Measurements from ENCODE around the gene KCTD4. TPM values are rescaled to one million over a fixed set of nuclear protein-coding genes. Genes with fewer than 3 reads are reported as not detected.

KCTD4 gene
- total RNA-seq, 1 donor from 2014 or later: not detected

GRCh38 chr13:45222516-45222915, 21.7 kb upstream of the KCTD4 start:
- Histone ChIP-seq H3K4me1 (no peaks in the 10 kb centered on the region), H3K9me3 (no peaks in the 10 kb centered on the region), H3K27me3 (no peaks in the 10 kb centered on the region), H3K36me3 (no peaks in the 10 kb centered on the region), H3K27ac (no peak overlapping the region), H3K4me3 (no peak overlapping the region)
- intact Hi-C loops (cut with DNase I): no loop called here
- no peak for TF ChIP-seq CTCF (IDR thresholded peaks at IDR 0.05)
- no peak for DNase-seq (ENCODE audit: low spot score in 2 of 2)

GRCh38 chr13:45220403-45220802, 19.6 kb upstream of the KCTD4 start:
- no peak overlapping the region for H3K4me3 ChIP-seq

GRCh38 chr13:45219938-45220375, 19.1 kb upstream of the KCTD4 start:
- intact Hi-C loops (cut with DNase I): no loop called here

More at GRCh38 chr13:45220403-45220802, 19.6 kb upstream of the KCTD4 start:
- H3K27me3 ChIP-seq: no peaks in the 10 kb centered on the region
- H3K4me1 ChIP-seq: no peaks in the 10 kb centered on the region
- TF ChIP-seq CTCF (IDR thresholded peaks at IDR 0.05): no peak
- intact Hi-C loops (cut with DNase I): no loop called here
- no peaks in the 10 kb centered on the region for H3K9me3 ChIP-seq
- no peaks in the 10 kb centered on the region for H3K36me3 ChIP-seq
- H3K27ac ChIP-seq: no peak overlapping the region
- DNase-seq (ENCODE audit: low spot score in 2 of 2): no peak

DNA sequence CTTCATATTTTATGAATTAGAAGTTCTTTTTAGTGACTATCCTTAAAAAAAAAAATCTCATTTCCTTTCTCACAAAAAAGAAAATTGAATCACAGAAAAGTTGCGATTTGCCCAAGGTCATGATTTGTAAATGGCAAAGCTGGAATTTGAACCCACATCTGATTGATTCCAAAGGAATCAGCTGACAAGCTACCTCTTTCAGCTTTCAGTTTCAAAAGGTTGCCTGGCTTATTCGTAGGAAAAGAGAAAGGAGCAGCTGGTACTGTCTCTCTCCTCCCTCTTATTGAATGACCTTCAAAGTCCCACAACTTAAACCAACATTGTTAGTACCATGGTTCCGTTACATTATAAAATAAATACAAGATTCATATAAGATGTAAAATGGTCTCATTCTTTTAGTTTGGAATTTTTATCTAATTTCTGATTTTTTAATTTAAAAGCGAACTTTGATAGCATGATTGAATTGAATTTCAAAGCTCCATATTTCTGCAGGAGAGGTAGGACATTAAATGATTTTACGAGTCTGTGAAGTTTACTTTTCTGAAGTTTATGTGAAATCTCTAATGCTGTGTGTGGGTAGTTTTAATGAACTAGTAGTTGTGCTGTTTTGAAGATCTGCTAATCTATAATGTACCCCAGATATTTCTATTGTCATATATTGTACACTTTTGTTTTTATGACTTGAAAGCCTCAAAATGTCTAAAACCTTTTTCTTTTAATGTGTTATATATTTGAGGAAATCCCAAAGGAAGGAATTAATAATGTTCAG, 18.5 kb upstream of the KCTD4 start:
- TF ChIP-seq CTCF (IDR thresholded peaks at IDR 0.05): no peak
- H3K36me3 ChIP-seq: no peaks in the 10 kb centered on the region
- H3K27ac ChIP-seq: no peak overlapping the region
- H3K4me3 ChIP-seq: no peak overlapping the region
- intact Hi-C loops (cut with DNase I): no loop called here
- no peaks in the 10 kb centered on the region for H3K9me3 ChIP-seq
- no peak for DNase-seq (ENCODE audit: low spot score in 2 of 2)
- H3K4me1 ChIP-seq: no peaks in the 10 kb centered on the region
- H3K27me3 ChIP-seq: no peaks in the 10 kb centered on the region

More at GRCh38 chr13:45219938-45220375, 19.1 kb upstream of the KCTD4 start:
- no peak overlapping the region for H3K27ac ChIP-seq
- no peaks in the 10 kb centered on the region for H3K4me1 ChIP-seq
- H3K27me3 ChIP-seq: no peaks in the 10 kb centered on the region
- H3K4me3 ChIP-seq: no peak overlapping the region
- no peaks in the 10 kb centered on the region for H3K36me3 ChIP-seq
- H3K9me3 ChIP-seq: no peaks in the 10 kb centered on the region
- DNase-seq (ENCODE audit: low spot score in 2 of 2): no peak
- no peak for TF ChIP-seq CTCF (IDR thresholded peaks at IDR 0.05)

DNA sequence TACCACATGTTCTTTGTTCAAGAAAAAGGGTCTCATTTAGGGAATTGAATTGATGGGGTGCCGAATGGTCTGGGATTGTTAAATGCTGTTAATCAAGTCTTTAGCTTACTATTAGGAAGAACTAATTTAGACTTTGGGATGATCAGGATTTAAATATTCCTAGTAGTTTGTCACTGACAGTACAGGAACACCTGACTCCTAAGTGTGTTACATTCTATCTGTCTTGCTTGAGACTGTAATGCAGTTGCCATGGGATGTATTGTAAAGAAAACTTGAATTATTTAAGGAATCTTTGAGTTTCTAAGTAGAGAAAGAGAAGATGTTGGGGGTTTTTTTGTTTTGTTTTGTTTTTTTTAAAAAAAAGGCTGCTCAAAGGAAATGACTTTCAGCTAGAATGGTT, 17.8 kb upstream of the KCTD4 start:
- Histone ChIP-seq H3K4me3 (no peak overlapping the region), H3K9me3 (no peaks in the 10 kb centered on the region), H3K27me3 (no peaks in the 10 kb centered on the region), H3K4me1 (no peaks in the 10 kb centered on the region), H3K36me3 (no peaks in the 10 kb centered on the region), H3K27ac (no peak overlapping the region)
- no peak for DNase-seq (ENCODE audit: low spot score in 2 of 2)
- no peak for TF ChIP-seq CTCF (IDR thresholded peaks at IDR 0.05)
- intact Hi-C loops (cut with DNase I): no loop called here

Measured in ascending aorta (tissue), 2 donors.